CD14-positive monocyte (primary cell): Measurements from ENCODE around the gene ABCA7. TPM values are rescaled to one million over a fixed set of nuclear protein-coding genes. Genes with fewer than 3 reads are reported as not detected.

Source experiments
- DNase-seq, 3 donors: peaks; one replicate each; pipeline ENCODE4 v3.0.0-alpha.2; 2011 to 2022
- H2AFZ ChIP-seq: 2 replicates; pipeline ENCODE4 v1.6.0; 2012; ENCODE audit warnings: mild to moderate bottlenecking, low read depth, low read length, inconsistent platforms; ENCODE audit not compliant: insufficient read depth, poor library complexity, severe bottlenecking
- H3K27ac ChIP-seq, 2 donors: 1 replicate in 1 of 2; 2 replicates in 1 of 2; pipeline ENCODE4 v1.5.1; 2012 to 2013; ENCODE audit warnings: low read length in 2 of 2, control low read depth in 1 of 2, inconsistent platforms in 1 of 2, low read depth in 1 of 2, mild to moderate bottlenecking in 1 of 2
- H3K27me3 ChIP-seq, 2 donors: one replicate each; pipeline versions ENCODE4 v1.6.0 to v1.6.1; 2011 to 2013; ENCODE audit warnings: low read length in 2 of 2; ENCODE audit not compliant: control insufficient read depth in 2 of 2, insufficient read depth in 2 of 2
- H3K36me3 ChIP-seq, 2 donors: replicated peaks in 1 of 2; 1 replicate in 1 of 2; 2 replicates in 1 of 2; pipeline versions ENCODE4 v1.5.1 to v1.6.1; 2012 to 2013; ENCODE audit warnings: low read length in 2 of 2, control low read depth in 1 of 2, inconsistent platforms in 1 of 2, mild to moderate bottlenecking in 1 of 2; ENCODE audit not compliant: insufficient read depth in 2 of 2, control insufficient read depth in 1 of 2
- H3K4me1 ChIP-seq, 2 donors: 1 replicate in 1 of 2; 2 replicates in 1 of 2; pipeline versions ENCODE4 v1.5.1 to v1.6.1; 2012 to 2013; ENCODE audit warnings: low read length in 2 of 2, control low read depth in 1 of 2, inconsistent platforms in 1 of 2, mild to moderate bottlenecking in 1 of 2, moderate library complexity in 1 of 2; ENCODE audit not compliant: insufficient read depth in 2 of 2, control insufficient read depth in 1 of 2
- H3K4me2 ChIP-seq: replicated peaks from 2 replicates; pipeline ENCODE3; 2012; ENCODE audit warnings: low read length, moderate library complexity, mild to moderate bottlenecking; ENCODE audit not compliant: poor library complexity, severe bottlenecking; ENCODE audit errors: extremely low read depth
- H3K4me3 ChIP-seq, 3 experiments: fragments of 200-600 bp in 1 of 3; sonication (generic) in 1 of 3; replicated peaks in 1 of 3; 1 replicate in 2 of 3; 2 replicates in 1 of 3; pipeline ENCODE4 v1.5.1; 2011 to 2013; ENCODE audit warnings: low read length in 3 of 3, mild to moderate bottlenecking in 3 of 3, control low read depth in 2 of 3, low read depth in 2 of 3, inconsistent platforms in 1 of 3, moderate library complexity in 1 of 3
- H3K79me2 ChIP-seq: 2 replicates; pipeline ENCODE4 v1.6.0; 2012; ENCODE audit warnings: mild to moderate bottlenecking, control low read depth, inconsistent platforms, low read length, moderate library complexity; ENCODE audit not compliant: insufficient read depth
- H3K9ac ChIP-seq: 2 replicates; pipeline ENCODE4 v1.6.0; 2017; ENCODE audit warnings: low read length, mild to moderate bottlenecking; ENCODE audit not compliant: insufficient read depth, poor library complexity, severe bottlenecking
- H3K9me3 ChIP-seq, 2 donors: replicated peaks in 1 of 2; 1 replicate in 1 of 2; 2 replicates in 1 of 2; pipeline versions ENCODE4 v1.5.1 to v1.6.1; 2012 to 2013; ENCODE audit warnings: low read length in 2 of 2, control low read depth in 1 of 2; ENCODE audit not compliant: control insufficient read depth in 1 of 2, insufficient read depth in 1 of 2
- H4K20me1 ChIP-seq: 2 replicates; pipeline ENCODE4 v1.6.0; 2012; ENCODE audit warnings: mild to moderate bottlenecking, low read length, control low read depth, moderate library complexity; ENCODE audit not compliant: insufficient read depth
- H3K27ac Mint-ChIP-seq, 7 donors: one replicate each; pipeline ENCODE4 v1.8.0; 2020; ENCODE audit warnings: mild to moderate bottlenecking in 7 of 7, mixed read lengths in 7 of 7, moderate library complexity in 6 of 7, inconsistent platforms in 2 of 7
- H3K27me3 Mint-ChIP-seq, 3 donors: one replicate each; pipeline ENCODE4 v1.8.0; 2021 to 2022; ENCODE audit warnings: low read depth in 3 of 3, mild to moderate bottlenecking in 3 of 3, mixed read lengths in 3 of 3, moderate library complexity in 3 of 3, inconsistent platforms in 1 of 3
- H3K36me3 Mint-ChIP-seq, 2 donors: one replicate each; pipeline ENCODE4 v1.8.0; 2020; ENCODE audit warnings: mixed read lengths in 2 of 2, inconsistent platforms in 1 of 2, mild to moderate bottlenecking in 1 of 2
- H3K4me1 Mint-ChIP-seq: one replicate; pipeline ENCODE4 v1.8.0; 2020; ENCODE audit warnings: mild to moderate bottlenecking, mixed read lengths
- H3K4me3 Mint-ChIP-seq, 2 donors: one replicate each; pipeline ENCODE4 v1.8.0; 2020; ENCODE audit warnings: mild to moderate bottlenecking in 2 of 2, mixed read lengths in 2 of 2, moderate library complexity in 1 of 2
- H3K9me3 Mint-ChIP-seq, 7 donors: one replicate each; pipeline ENCODE4 v1.8.0; 2020 to 2022; ENCODE audit warnings: mixed read lengths in 7 of 7, mild to moderate bottlenecking in 6 of 7, moderate library complexity in 6 of 7, inconsistent platforms in 2 of 7
- CTCF ChIP-seq: fragments of 200-600 bp; IDR thresholded peaks from one replicate; pipeline ENCODE4 v1.8.0; 2022; ENCODE audit warnings: antibody characterized with exemption, mild to moderate bottlenecking
- WGBS: methylation state at CpG from one replicate; pipeline ENCODE4 v1.1.5; 2013; ENCODE audit warnings: missing lambda C conversion rate; ENCODE audit not compliant: insufficient coverage; 5-methylcytosine and 5-hydroxymethylcytosine counted together
- intact Hi-C, 2 donors: fragments of 100-400 bp; cut with micrococcal nuclease; formaldehyde crosslinking; loops; one replicate each; pipeline versions ENCODE4 v1.15.0 to v1.15.1; 2023
- polyA plus RNA-seq, 3 donors: library from polyadenylated mRNA; depleted of rRNA in 1 of 3; unstranded in 2 of 3; stranded (reverse) in 1 of 3; fragments of 300-500 nt in 2 of 3; fragments of >200 nt in 1 of 3; fragmentation: Illumina TruSeq in 2 of 3; gene quantifications; 1 replicate in 2 of 3; 2 replicates in 1 of 3; pipeline ENCODE4 v1.2.3, GENCODE V29; 2012 to 2021

Gene ABCA7
- polyA plus RNA-seq, 3 donors: 1.7 to 104 (median 7.8) TPM

- Histone ChIP-seq H3K27me3 (no peaks in the 10 kb centered on the region), H3K27ac (peak overlapping the region; percentile 16 to 73), H3K9ac (peak overlapping the region; percentile 84), H3K36me3 (peaks cover 14 to 19% of the 10 kb centered on the region in 2 donors), H4K20me1 (peaks cover 48% of the 10 kb centered on the region), H3K4me2 (peak overlapping the region; percentile 99), H3K4me3 (peak overlapping the region; percentile 62 to 92 (median 89)), H3K4me1 (peaks cover 25 to 40% of the 10 kb centered on the region in 2 donors), H2AFZ (peak overlapping the region; percentile 86), H3K79me2 (peaks cover 54% of the 10 kb centered on the region), H3K9me3 (no peaks in the 10 kb centered on the region)
- peak in 2 of 3 donors; percentile 30 to 67 for DNase-seq
- intact Hi-C loops: loop anchor here in 1 of 2 donors (10.0 kb wide), 1 partner anchor 78 kb away; the partner anchor contains the start of gene GPX4
- Mint-ChIP-seq H3K27ac (peak overlapping the region; percentile 70 to 94 (median 88)), H3K27me3 (peaks cover 0 to 2% (median 0%) of the 10 kb centered on the region in 3 donors), H3K4me1 (peaks cover 23% of the 10 kb centered on the region), H3K36me3 (peaks cover 8 to 14% of the 10 kb centered on the region in 2 donors), H3K9me3 (peaks cover 0 to 3% (median 0%) of the 10 kb centered on the region in 7 donors), H3K4me3 (peak overlapping the region; percentile 97)
- 20% methylated on average over 2 of the region's 36 CpGs for WGBS
- TF ChIP-seq CTCF: no peak
Observed at GRCh38 chr19:1026783-1027649, 12.9 kb upstream of the ABCA7 start.

GRCh38 chr19:1027650-1028061 lies 12.3 kb upstream of the ABCA7 start:
- H3K4me1 ChIP-seq: peaks cover 23 to 38% of the 10 kb centered on the region in 2 donors
- no peaks in the 10 kb centered on the region for H3K27me3 ChIP-seq
- H4K20me1 ChIP-seq: peaks cover 55% of the 10 kb centered on the region
- no peak for TF ChIP-seq CTCF
- H3K79me2 ChIP-seq: peaks cover 60% of the 10 kb centered on the region
- H3K9ac ChIP-seq: peak overlapping the region; percentile 84
- intact Hi-C loops: loop anchor here in 1 of 2 donors (10.0 kb wide), 1 partner anchor 77 kb away; the partner anchor contains the start of gene GPX4
- peaks cover 21 to 26% of the 10 kb centered on the region in 2 donors for H3K36me3 ChIP-seq
- DNase-seq: no peak
- no peak overlapping the region for H2AFZ ChIP-seq
- Mint-ChIP-seq H3K36me3 (peaks cover 14 to 20% of the 10 kb centered on the region in 2 donors), H3K4me3 (peak overlapping the region; percentile 97), H3K27me3 (peaks cover 0 to 2% (median 0%) of the 10 kb centered on the region in 3 donors), H3K4me1 (peaks cover 23% of the 10 kb centered on the region), H3K9me3 (peaks cover 0 to 3% (median 0%) of the 10 kb centered on the region in 7 donors), H3K27ac (peak overlapping the region in 2 of 7 donors; percentile 63 to 73)
- 2% methylated on average over 14 of the region's 16 CpGs for WGBS
- H3K27ac ChIP-seq: peak overlapping the region in 1 of 2 donors; percentile 73
- H3K4me3 ChIP-seq: peak overlapping the region; percentile 62 to 92 (median 89)
- peak overlapping the region; percentile 99 for H3K4me2 ChIP-seq
- H3K9me3 ChIP-seq: no peaks in the 10 kb centered on the region
